IMR-90 (cell line): ENCODE measurements around the gene CCDC107.

Experiments used
- BHLHE40 ChIP-seq: fragments of 150-350 bp; IDR thresholded peaks from 2 replicates; pipeline ENCODE4 v1.6.1; 2016; ENCODE audit warnings: mild to moderate bottlenecking, low read depth, low read length
- CEBPB ChIP-seq: IDR thresholded peaks from 2 replicates; pipeline ENCODE4 v1.6.1; 2012; ENCODE audit warnings: low read depth, low read length, improper control_type of control experiment
- CHD1 ChIP-seq: IDR thresholded peaks from 2 replicates; pipeline ENCODE4 v1.6.1; 2012; ENCODE audit warnings: low read depth, low read length, improper control_type of control experiment
- FOS ChIP-seq: fragments of 150-350 bp; IDR thresholded peaks from 2 replicates; pipeline ENCODE4 v1.6.1; 2016; ENCODE audit warnings: low read depth, low read length
- MAFK ChIP-seq: IDR thresholded peaks from 2 replicates; pipeline ENCODE4 v1.6.1; 2012; ENCODE audit warnings: low read depth, low read length, improper control_type of control experiment
- MAZ ChIP-seq: IDR thresholded peaks from 2 replicates; pipeline ENCODE4 v1.6.1; 2012; ENCODE audit warnings: low read depth, mild to moderate bottlenecking, low read length, improper control_type of control experiment, moderate library complexity, borderline replicate concordance
- MXI1 ChIP-seq: IDR thresholded peaks from 2 replicates; pipeline ENCODE4 v1.6.1; 2012; ENCODE audit warnings: low read depth, mild to moderate bottlenecking, low read length, moderate library complexity, borderline replicate concordance
- NFE2L2 ChIP-seq: fragments of 150-350 bp; IDR thresholded peaks from 2 replicates; pipeline ENCODE4 v1.6.1; 2016; ENCODE audit warnings: low read depth, mild to moderate bottlenecking, low read length
- POLR2A ChIP-seq: IDR thresholded peaks from 2 replicates; pipeline ENCODE4 v1.6.1; 2012; ENCODE audit warnings: mild to moderate bottlenecking, low read depth, low read length
- RAD21 ChIP-seq: IDR thresholded peaks from 2 replicates; pipeline ENCODE4 v1.6.1; 2012; ENCODE audit warnings: low read length, improper control_type of control experiment
- RFX5 ChIP-seq: IDR thresholded peaks from 2 replicates; pipeline ENCODE4 v1.8.0; 2012; ENCODE audit warnings: low read depth, mild to moderate bottlenecking, low read length, moderate library complexity
- SMC3 ChIP-seq: fragments of 150-350 bp; IDR thresholded peaks from 2 replicates; pipeline ENCODE4 v1.6.1; 2016; ENCODE audit warnings: low read depth, mild to moderate bottlenecking, antibody characterized with exemption, low read length, moderate library complexity
- TF ChIP-seq, protein P1 (sequence below): conservative IDR thresholded peaks from 2 replicates; pipeline ENCODE4 v1.5.1; 2012; ENCODE audit warnings: mild to moderate bottlenecking, low read depth, low read length, improper control_type of control experiment
- TF ChIP-seq, protein P2 (sequence below): fragments of 150-350 bp; IDR thresholded peaks from 2 replicates; pipeline ENCODE4 v1.6.1; 2017; ENCODE audit warnings: mild to moderate bottlenecking, antibody characterized with exemption, low read length, low read depth

DNA sequence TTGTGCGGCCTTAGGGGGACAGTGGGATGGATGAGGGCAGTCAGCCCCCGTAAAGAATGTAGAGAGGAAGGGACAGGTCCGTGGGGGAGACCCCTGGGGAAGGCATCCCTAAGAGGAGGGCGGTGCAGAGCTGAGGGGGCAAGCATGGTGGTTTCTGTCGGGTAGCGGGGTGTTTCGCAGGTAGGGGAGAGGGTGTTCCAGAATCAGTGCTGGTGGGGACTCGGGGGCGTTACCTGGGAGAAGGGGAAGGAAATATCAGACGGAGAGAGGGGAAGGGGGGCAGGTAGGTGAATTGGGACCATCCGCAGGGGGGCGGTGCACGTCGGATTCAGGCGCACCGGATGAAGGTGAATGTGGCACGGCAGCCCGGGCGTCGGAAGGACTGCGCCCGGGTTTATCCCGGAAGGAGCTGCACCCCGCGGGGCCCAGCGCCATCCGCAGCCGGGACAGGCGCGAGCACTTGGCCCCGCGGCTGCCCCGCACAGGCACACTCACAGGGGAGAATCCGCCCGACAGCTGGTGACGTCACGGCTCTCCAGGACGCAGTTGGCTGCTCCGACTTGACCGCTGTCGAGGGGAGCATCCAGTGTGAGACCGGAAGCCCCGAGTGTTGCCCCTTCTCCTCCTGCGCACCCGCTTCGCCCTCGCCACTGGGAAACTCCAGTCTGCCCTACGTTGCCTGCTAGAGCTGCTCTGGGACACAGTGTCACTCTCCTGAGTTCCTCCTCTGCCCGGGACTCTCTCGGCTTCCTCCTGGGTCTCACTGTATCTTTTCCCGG is 41.2 kb upstream of the CCDC107 start:
- TF ChIP-seq SMC3, result no peak
- TF ChIP-seq, protein P1, sequence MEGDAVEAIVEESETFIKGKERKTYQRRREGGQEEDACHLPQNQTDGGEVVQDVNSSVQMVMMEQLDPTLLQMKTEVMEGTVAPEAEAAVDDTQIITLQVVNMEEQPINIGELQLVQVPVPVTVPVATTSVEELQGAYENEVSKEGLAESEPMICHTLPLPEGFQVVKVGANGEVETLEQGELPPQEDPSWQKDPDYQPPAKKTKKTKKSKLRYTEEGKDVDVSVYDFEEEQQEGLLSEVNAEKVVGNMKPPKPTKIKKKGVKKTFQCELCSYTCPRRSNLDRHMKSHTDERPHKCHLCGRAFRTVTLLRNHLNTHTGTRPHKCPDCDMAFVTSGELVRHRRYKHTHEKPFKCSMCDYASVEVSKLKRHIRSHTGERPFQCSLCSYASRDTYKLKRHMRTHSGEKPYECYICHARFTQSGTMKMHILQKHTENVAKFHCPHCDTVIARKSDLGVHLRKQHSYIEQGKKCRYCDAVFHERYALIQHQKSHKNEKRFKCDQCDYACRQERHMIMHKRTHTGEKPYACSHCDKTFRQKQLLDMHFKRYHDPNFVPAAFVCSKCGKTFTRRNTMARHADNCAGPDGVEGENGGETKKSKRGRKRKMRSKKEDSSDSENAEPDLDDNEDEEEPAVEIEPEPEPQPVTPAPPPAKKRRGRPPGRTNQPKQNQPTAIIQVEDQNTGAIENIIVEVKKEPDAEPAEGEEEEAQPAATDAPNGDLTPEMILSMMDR, result no peak
- TF ChIP-seq BHLHE40, result no peak
- TF ChIP-seq NFE2L2, result no peak
- TF ChIP-seq RAD21, result no peak
- no peak for TF ChIP-seq POLR2A
- no peak for TF ChIP-seq CHD1
- TF ChIP-seq, protein P2, sequence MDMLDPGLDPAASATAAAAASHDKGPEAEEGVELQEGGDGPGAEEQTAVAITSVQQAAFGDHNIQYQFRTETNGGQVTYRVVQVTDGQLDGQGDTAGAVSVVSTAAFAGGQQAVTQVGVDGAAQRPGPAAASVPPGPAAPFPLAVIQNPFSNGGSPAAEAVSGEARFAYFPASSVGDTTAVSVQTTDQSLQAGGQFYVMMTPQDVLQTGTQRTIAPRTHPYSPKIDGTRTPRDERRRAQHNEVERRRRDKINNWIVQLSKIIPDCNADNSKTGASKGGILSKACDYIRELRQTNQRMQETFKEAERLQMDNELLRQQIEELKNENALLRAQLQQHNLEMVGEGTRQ, result no peak
- peak; percentile 90 for TF ChIP-seq RFX5
- TF ChIP-seq MXI1, result no peak
- TF ChIP-seq CEBPB, result no peak
- no peak for TF ChIP-seq MAZ
- TF ChIP-seq FOS, result no peak
- no peak for TF ChIP-seq MAFK
